HG02884 (cell line): ENCODE data around the gene MDM4.

Experiments used
- ATAC-seq: cut with Tn5 transposase; IDR thresholded peaks from one replicate; pipeline ENCODE4 v1.9.1; 2021; ENCODE audit warnings: mild to moderate bottlenecking, moderate library complexity; ENCODE audit not compliant: unreplicated experiment

The MDM4 gene

DNA sequence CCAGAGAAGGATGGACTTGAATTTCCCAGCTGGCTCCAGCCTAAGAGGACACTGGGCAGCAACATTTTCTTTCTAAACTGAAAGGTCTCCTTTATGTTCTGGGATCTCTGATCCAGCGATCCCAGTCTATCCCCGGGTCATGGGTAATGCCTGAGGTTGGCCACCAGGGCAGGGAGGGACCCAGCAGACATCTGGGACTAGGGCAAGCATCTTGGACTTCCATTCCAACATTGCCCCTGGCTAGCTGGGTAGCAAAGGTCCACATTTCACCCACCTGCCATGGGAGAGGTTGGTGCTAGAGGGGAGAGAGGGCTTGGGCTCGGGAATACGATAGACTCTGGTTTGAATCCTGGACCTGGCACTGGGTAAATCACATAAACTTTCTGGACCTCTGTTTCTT is 84.8 kb downstream of the MDM4 start:
- ATAC-seq: no peak

DNA sequence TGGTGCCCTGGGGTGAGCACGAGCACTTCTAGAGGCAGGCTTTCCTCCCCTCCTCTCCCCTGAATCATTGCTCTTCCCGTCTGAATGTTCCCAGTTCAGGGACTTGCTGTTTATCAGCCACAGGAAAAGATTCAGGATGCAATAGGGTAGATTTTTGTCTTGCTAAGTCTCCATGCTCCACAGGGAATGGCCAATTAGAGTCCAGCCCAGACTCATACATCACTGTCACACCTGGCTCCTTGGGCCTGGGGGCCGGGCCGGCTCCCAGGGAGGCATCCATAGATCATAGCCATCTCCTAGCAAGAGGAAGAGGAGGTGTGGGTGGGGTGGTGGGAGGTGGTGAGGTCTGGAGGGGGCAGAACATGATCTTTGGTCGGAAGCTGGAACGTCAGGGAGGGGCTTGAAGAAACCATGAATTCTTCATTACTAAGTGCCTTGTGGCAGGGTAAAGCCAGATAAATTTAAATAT is 85.9 kb downstream of the MDM4 start:
- ATAC-seq: no peak

DNA sequence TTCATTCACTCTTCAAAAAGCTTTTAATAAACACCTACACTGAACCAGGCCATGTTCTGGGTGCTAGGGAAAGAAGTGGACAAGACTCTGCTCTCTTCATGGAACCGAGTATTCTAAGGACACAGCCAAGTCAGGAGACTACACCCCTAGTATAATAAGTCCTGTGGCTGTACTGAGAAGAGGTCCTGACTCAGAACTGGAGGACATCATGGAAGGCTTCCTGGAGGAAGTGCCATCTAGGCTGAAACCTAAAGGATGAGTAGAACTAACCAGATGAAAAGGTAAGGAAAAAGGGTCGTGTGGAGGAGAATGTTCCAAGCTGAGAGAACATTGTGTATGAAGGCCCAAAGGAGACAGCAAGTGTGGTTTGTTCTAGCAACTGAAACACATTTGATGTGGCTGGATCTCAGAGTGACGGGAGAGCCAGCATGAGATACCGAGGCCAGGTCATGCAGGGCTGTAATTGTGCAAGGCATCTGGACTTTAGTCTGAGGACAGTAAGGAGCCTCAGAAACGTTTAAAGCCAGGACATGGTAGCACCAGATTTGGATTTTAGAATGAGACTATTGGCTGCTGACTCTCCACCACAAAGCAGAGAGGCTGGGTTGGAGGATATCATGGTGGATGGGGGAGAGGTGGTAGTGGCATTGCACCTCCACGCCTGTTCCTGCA is 86.8 kb downstream of the MDM4 start:
- ATAC-seq: no peak

DNA sequence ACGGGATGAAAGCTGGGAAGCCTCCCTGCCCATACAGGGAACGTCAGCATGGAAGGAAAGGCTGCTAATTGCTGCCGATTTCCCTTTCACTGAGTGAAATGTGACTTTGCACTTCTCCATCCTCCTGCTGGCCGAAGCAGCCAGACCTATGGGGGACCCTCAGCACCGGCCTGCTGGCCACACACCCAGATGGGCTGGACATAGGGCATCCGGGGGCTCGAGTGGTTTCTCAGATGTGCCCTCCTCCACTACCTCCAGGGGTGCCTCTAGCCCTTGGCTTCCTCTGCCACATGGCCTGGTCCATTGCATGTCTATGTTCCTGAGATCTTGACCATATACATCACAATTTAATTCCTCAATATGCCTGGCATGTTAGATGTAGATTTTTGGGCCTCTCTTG is 89.6 kb downstream of the MDM4 start:
- no peak for ATAC-seq
